SK-N-MC (cell line): Measurements from ENCODE around the gene VWA8.

Source experiments
- EZH2 ChIP-seq: fragments of 200-600 bp; sonication (generic); IDR thresholded peaks from one replicate; pipeline ENCODE4 v1.6.1; 2017; ENCODE audit warnings: antibody characterized with exemption
- FOXP2 ChIP-seq: optimal IDR thresholded peaks from 2 replicates; pipeline ENCODE3; 2011; ENCODE audit warnings: mild to moderate bottlenecking, moderate library complexity; ENCODE audit not compliant: insufficient read depth; ENCODE audit errors: extremely low read length, control extremely low read depth
- POLR2AphosphoS5 ChIP-seq: IDR thresholded peaks from 2 replicates; pipeline ENCODE4 v1.6.1; 2012; ENCODE audit warnings: mild to moderate bottlenecking, low read depth, low read length, borderline replicate concordance

GRCh38 chr13:41650706-41651105 lies 310.2 kb downstream of the VWA8 start:
- TF ChIP-seq EZH2 = no peak
- TF ChIP-seq POLR2AphosphoS5 = no peak
- no peak for TF ChIP-seq FOXP2
